ENCODE data around the gene ASB6.

ASB6 gene

GRCh38 chr9:129604766-129605163, 37.2 kb downstream of the ASB6 start:
- TF ChIP-seq ZFX (IDR thresholded peaks at IDR 0.05; ENCODE audit: borderline replicate concordance) (no peak), CTCF (IDR thresholded peaks at IDR 0.05) (no peak)
- H3K27ac ChIP-seq: peak overlapping the region; percentile 37

- H3K27ac ChIP-seq: peak overlapping the region; percentile 37
- TF ChIP-seq CTCF (IDR thresholded peaks at IDR 0.05) (no peak), ZFX (IDR thresholded peaks at IDR 0.05; ENCODE audit: borderline replicate concordance) (no peak)
Observed at GRCh38 chr9:129604056-129604765, 37.7 kb downstream of the ASB6 start.

GRCh38 chr9:129602598-129603415, 39.1 kb downstream of the ASB6 start:
- H3K27ac ChIP-seq: no peak overlapping the region
- no peak for TF ChIP-seq CTCF (IDR thresholded peaks at IDR 0.05)
- TF ChIP-seq ZFX (IDR thresholded peaks at IDR 0.05; ENCODE audit: borderline replicate concordance): no peak

GRCh38 chr9:129601082-129601674, 40.8 kb downstream of the ASB6 start:
- TF ChIP-seq CTCF (IDR thresholded peaks at IDR 0.05) (no peak), ZFX (IDR thresholded peaks at IDR 0.05; ENCODE audit: borderline replicate concordance) (no peak)
- peak overlapping the region; percentile 88; the same call in 1 of the 2 replicates for H3K27ac ChIP-seq

GRCh38 chr9:129598089-129598596, 43.8 kb downstream of the ASB6 start:
- TF ChIP-seq ZFX (IDR thresholded peaks at IDR 0.05; ENCODE audit: borderline replicate concordance): no peak
- no peak for TF ChIP-seq CTCF (IDR thresholded peaks at IDR 0.05)
- H3K27ac ChIP-seq: peak overlapping the region; percentile 88

- TF ChIP-seq CTCF (IDR thresholded peaks at IDR 0.05) (no peak), ZFX (IDR thresholded peaks at IDR 0.05; ENCODE audit: borderline replicate concordance) (no peak)
- H3K27ac ChIP-seq: peak overlapping the region; percentile 88
Observed at GRCh38 chr9:129597355-129598088, 44.4 kb downstream of the ASB6 start.

Data from 22Rv1 (cell line).